ENCODE data around the gene RIF1. TPM values are rescaled to one million over a fixed set of nuclear protein-coding genes. Genes with fewer than 3 reads are reported as not detected.

Gene RIF1
- total RNA-seq, 6 experiments from 2014 or later: 10.3 to 16.0 (median 13.4) TPM

DNA sequence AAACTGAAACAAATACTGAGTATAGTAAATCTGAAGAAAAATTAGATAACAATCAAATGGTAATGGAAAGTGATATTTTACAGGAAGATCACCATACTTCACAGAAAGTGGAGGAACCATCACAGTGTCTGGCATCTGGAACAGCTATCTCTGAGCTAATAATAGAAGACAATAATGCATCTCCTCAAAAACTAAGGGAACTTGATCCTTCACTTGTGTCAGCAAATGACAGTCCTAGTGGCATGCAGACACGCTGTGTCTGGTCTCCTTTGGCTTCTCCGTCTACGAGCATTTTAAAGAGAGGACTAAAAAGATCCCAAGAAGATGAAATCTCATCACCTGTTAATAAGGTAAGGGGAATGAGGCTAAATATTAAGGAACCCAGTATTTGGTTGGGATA is 56.1 kb downstream of the RIF1 start:
- H3K27ac ChIP-seq: no peak overlapping the region
- no peaks in the 10 kb centered on the region for H3K9me3 ChIP-seq
- peaks cover 4 to 60% (median 22%) of the 10 kb centered on the region in 4 donors for H3K36me3 ChIP-seq
- no peak for DNase-seq
- no peak for ATAC-seq
- H3K4me1 ChIP-seq: no peaks in the 10 kb centered on the region
- H3K4me3 ChIP-seq: no peak overlapping the region
- 100% methylated on average over 3 of the region's 3 CpGs for WGBS (ENCODE audit: insufficient coverage, low coverage, low lambda C conversion rate, missing lambda C conversion rate)
- no peak for TF ChIP-seq POLR2A (IDR thresholded peaks at IDR 0.05)
- TF ChIP-seq, protein P1, sequence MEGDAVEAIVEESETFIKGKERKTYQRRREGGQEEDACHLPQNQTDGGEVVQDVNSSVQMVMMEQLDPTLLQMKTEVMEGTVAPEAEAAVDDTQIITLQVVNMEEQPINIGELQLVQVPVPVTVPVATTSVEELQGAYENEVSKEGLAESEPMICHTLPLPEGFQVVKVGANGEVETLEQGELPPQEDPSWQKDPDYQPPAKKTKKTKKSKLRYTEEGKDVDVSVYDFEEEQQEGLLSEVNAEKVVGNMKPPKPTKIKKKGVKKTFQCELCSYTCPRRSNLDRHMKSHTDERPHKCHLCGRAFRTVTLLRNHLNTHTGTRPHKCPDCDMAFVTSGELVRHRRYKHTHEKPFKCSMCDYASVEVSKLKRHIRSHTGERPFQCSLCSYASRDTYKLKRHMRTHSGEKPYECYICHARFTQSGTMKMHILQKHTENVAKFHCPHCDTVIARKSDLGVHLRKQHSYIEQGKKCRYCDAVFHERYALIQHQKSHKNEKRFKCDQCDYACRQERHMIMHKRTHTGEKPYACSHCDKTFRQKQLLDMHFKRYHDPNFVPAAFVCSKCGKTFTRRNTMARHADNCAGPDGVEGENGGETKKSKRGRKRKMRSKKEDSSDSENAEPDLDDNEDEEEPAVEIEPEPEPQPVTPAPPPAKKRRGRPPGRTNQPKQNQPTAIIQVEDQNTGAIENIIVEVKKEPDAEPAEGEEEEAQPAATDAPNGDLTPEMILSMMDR (IDR thresholded peaks at IDR 0.05): no peak
- no peaks in the 10 kb centered on the region for H3K27me3 ChIP-seq
- intact Hi-C loops (cut with DNase I): no loop called here

GRCh38 chr2:151470556-151470955 is 60.9 kb downstream of the RIF1 start:
- H3K27ac ChIP-seq: no peak overlapping the region
- no peak for DNase-seq
- intact Hi-C loops (cut with DNase I): no loop called here
- H3K36me3 ChIP-seq: peaks cover 4 to 44% (median 22%) of the 10 kb centered on the region in 4 donors
- TF ChIP-seq, protein P1 (IDR thresholded peaks at IDR 0.05): no peak
- TF ChIP-seq POLR2A (IDR thresholded peaks at IDR 0.05): no peak
- no peaks in the 10 kb centered on the region for H3K27me3 ChIP-seq
- ATAC-seq: no peak
- no peaks in the 10 kb centered on the region for H3K4me1 ChIP-seq
- no peak overlapping the region for H3K4me3 ChIP-seq
- WGBS (ENCODE audit: insufficient coverage, low coverage, low lambda C conversion rate, missing lambda C conversion rate): 93% methylated on average over 1 of the region's 1 CpG
- no peaks in the 10 kb centered on the region for H3K9me3 ChIP-seq

- no peaks in the 10 kb centered on the region for H3K27me3 ChIP-seq
- no peak for TF ChIP-seq POLR2A (IDR thresholded peaks at IDR 0.05)
- TF ChIP-seq, protein P1 (IDR thresholded peaks at IDR 0.05): no peak
- H3K36me3 ChIP-seq: peaks cover 4 to 45% (median 22%) of the 10 kb centered on the region in 4 donors
- H3K4me3 ChIP-seq: no peak overlapping the region
- intact Hi-C loops (cut with DNase I): no loop called here
- DNase-seq (no peak), ATAC-seq (no peak)
- WGBS (ENCODE audit: insufficient coverage, low coverage, low lambda C conversion rate, missing lambda C conversion rate): 83% methylated on average over 3 of the region's 3 CpGs
- no peaks in the 10 kb centered on the region for H3K9me3 ChIP-seq
- no peak overlapping the region for H3K27ac ChIP-seq
- H3K4me1 ChIP-seq: no peaks in the 10 kb centered on the region
Observed at GRCh38 chr2:151472966-151473365, 63.3 kb downstream of the RIF1 start.

DNA sequence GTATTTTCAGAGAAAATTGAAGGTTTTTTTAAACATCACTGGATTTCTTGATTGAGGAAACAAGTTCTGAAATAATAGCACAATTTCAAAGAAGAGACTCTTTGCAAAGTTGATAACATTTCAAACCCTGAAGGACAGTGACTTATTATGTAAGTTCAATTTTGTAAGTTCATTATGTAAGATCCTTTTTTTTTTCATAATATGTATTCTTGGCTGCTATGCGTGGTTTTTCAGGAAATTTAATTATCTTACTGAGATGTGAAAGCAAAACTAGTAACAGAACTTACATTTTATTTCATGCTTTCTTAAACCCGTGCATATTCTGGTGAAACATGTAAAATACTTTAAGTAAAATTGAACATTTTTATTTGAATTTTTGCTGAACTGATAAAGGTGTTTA is 65.4 kb downstream of the RIF1 start:
- intact Hi-C loops (cut with DNase I): no loop called here
- Histone ChIP-seq H3K27me3 (no peaks in the 10 kb centered on the region), H3K36me3 (peaks cover 0 to 25% (median 12%) of the 10 kb centered on the region in 4 donors), H3K9me3 (no peaks in the 10 kb centered on the region), H3K4me1 (no peaks in the 10 kb centered on the region), H3K27ac (no peak overlapping the region), H3K4me3 (no peak overlapping the region)
- 49% methylated on average over 2 of the region's 2 CpGs for WGBS (ENCODE audit: insufficient coverage, low coverage, low lambda C conversion rate, missing lambda C conversion rate)
- ATAC-seq: no peak
- DNase-seq: no peak
- no peak for TF ChIP-seq POLR2A (IDR thresholded peaks at IDR 0.05)
- TF ChIP-seq, protein P1 (IDR thresholded peaks at IDR 0.05): no peak

DNA sequence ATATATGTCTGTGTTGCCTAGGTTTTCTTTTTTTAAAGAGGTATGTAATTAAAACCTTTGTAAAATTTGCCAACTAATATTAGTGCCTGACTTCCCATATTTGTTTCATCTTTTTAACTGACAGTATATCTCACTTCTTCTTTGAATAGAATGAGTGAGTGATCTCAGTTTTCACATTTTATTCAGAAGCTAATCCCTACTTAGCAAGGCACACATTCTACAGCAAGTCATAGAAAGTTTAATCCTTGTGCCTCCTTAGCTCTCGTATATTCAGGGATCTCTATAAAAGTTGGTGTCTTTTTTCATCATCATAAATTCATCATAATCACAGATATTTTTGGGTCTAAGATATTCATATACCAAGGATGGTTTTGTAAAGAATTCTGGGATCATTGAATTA is 66.6 kb downstream of the RIF1 start:
- DNase-seq: no peak
- intact Hi-C loops (cut with DNase I): no loop called here
- no peak for ATAC-seq
- no peak for TF ChIP-seq POLR2A (IDR thresholded peaks at IDR 0.05)
- TF ChIP-seq, protein P1 (IDR thresholded peaks at IDR 0.05): no peak
- no peak overlapping the region for H3K27ac ChIP-seq
- no peak overlapping the region for H3K4me3 ChIP-seq
- H3K9me3 ChIP-seq: no peaks in the 10 kb centered on the region
- peaks cover 0 to 20% (median 3%) of the 10 kb centered on the region in 4 donors for H3K36me3 ChIP-seq
- no peaks in the 10 kb centered on the region for H3K27me3 ChIP-seq
- no peaks in the 10 kb centered on the region for H3K4me1 ChIP-seq
- 94% methylated on average over 1 of the region's 1 CpG for WGBS (ENCODE audit: insufficient coverage, low coverage, low lambda C conversion rate, missing lambda C conversion rate)
